HEK293 (cell line): ENCODE data around the gene KCNK15.

Source experiments
- CTCF ChIA-PET: fragments of 350-600 bp; formaldehyde crosslinking; extraction: SDS; loops from one replicate; lab custom pipeline; 2021; ENCODE audit warnings: antibody characterized with exemption; lab: Yijun Ruan, JAX
- POLR2A ChIA-PET: fragments of 300-600 bp; formaldehyde crosslinking; extraction: SDS; loops from one replicate; lab custom pipeline; 2020; ENCODE audit warnings: antibody characterized with exemption, inconsistent platforms; lab: Yijun Ruan, JAX
- H3K27ac ChIP-seq: fragments of 200-500 bp; sonication (Bioruptor generic); 2 replicates; pipeline ENCODE4 v1.5.1; 2014; ENCODE audit warnings: low read depth, low read length, control low read depth, inconsistent platforms; ENCODE audit errors: extremely low read depth
- H3K36me3 ChIP-seq, 2 experiments: fragments of 200-500 bp in 1 of 2; sonication (Bioruptor generic) in 1 of 2; 1 replicate in 1 of 2; 2 replicates in 1 of 2; pipeline ENCODE4 v1.5.1; 2014 to 2017; ENCODE audit warnings: inconsistent platforms in 2 of 2, low read length in 2 of 2; ENCODE audit not compliant: control insufficient read depth in 2 of 2, insufficient read depth in 1 of 2
- H3K4me1 ChIP-seq: fragments of 200-500 bp; sonication (Bioruptor generic); 2 replicates; pipeline ENCODE4 v1.5.1; 2014; ENCODE audit warnings: mild to moderate bottlenecking, low read length, inconsistent platforms; ENCODE audit not compliant: control insufficient read depth, insufficient read depth
- H3K4me3 ChIP-seq: 2 replicates; pipeline ENCODE4 v1.5.1; 2011; ENCODE audit warnings: low read depth, mild to moderate bottlenecking, control low read depth, low read length, moderate library complexity
- H3K9me3 ChIP-seq: fragments of 200-500 bp; sonication (Bioruptor generic); 2 replicates; pipeline ENCODE4 v1.5.1; 2014; ENCODE audit warnings: low read depth, low read length, inconsistent platforms; ENCODE audit not compliant: control insufficient read depth, insufficient read depth
- KLF7 ChIP-seq: fragments of 450-650 bp; formaldehyde crosslinking; IDR thresholded peaks from 2 replicates; pipeline ENCODE4 v1.5.1; 2016; ENCODE audit warnings: missing biosample characterization, missing genetic modification characterization, borderline replicate concordance
- PRDM1 ChIP-seq: fragments of 450-650 bp; formaldehyde crosslinking; IDR thresholded peaks from 2 replicates; pipeline ENCODE4; 2016; ENCODE audit warnings: missing biosample characterization, missing genetic modification characterization
- PRDM10 ChIP-seq: fragments of 450-650 bp; formaldehyde crosslinking; IDR thresholded peaks from 2 replicates; pipeline ENCODE4 v1.5.1; 2016; ENCODE audit warnings: missing biosample characterization, missing genetic modification characterization
- SETDB1 ChIP-seq: IDR thresholded peaks from one replicate; pipeline ENCODE4 v1.6.1; 2017; ENCODE audit warnings: mild to moderate bottlenecking, low read length, moderate library complexity, mixed read lengths; ENCODE audit not compliant: insufficient read length
- ZNF280C ChIP-seq: fragments of 450-650 bp; formaldehyde crosslinking; IDR thresholded peaks from 2 replicates; pipeline ENCODE4 v1.5.1; 2016; ENCODE audit warnings: missing biosample characterization, missing genetic modification characterization
- ZNF311 ChIP-seq: fragments of 450-650 bp; formaldehyde crosslinking; IDR thresholded peaks from 2 replicates; pipeline ENCODE4 v1.5.1; 2017; ENCODE audit warnings: missing biosample characterization, missing genetic modification characterization, borderline replicate concordance
- ZNF558 ChIP-seq: fragments of 450-650 bp; formaldehyde crosslinking; IDR thresholded peaks from 2 replicates; pipeline ENCODE4 v1.5.1; 2016; ENCODE audit warnings: missing biosample characterization, missing genetic modification characterization
- ZNF600 ChIP-seq: fragments of 450-650 bp; formaldehyde crosslinking; IDR thresholded peaks from 2 replicates; pipeline ENCODE4 v1.5.1; 2016; ENCODE audit warnings: missing biosample characterization, missing genetic modification characterization
- ZNF624 ChIP-seq: fragments of 450-650 bp; formaldehyde crosslinking; IDR thresholded peaks from 2 replicates; pipeline ENCODE4 v1.5.1; 2017; ENCODE audit warnings: missing biosample characterization, missing genetic modification characterization
- ZNF629 ChIP-seq: fragments of 450-650 bp; formaldehyde crosslinking; IDR thresholded peaks from 2 replicates; pipeline ENCODE4 v1.5.1; 2017; ENCODE audit warnings: missing biosample characterization, missing genetic modification characterization
- ZNF677 ChIP-seq: fragments of 450-650 bp; IDR thresholded peaks from 2 replicates; pipeline ENCODE4 v1.5.0; 2018; ENCODE audit warnings: missing biosample characterization, mild to moderate bottlenecking, missing genetic modification characterization, moderate library complexity
- ZNF768 ChIP-seq: fragments of 450-650 bp; formaldehyde crosslinking; IDR thresholded peaks from 2 replicates; pipeline ENCODE4 v1.5.1; 2018; ENCODE audit warnings: missing biosample characterization, mild to moderate bottlenecking, missing genetic modification characterization
- ZNF785 ChIP-seq: fragments of 450-650 bp; formaldehyde crosslinking; IDR thresholded peaks from 2 replicates; pipeline ENCODE4 v1.5.1; 2016; ENCODE audit warnings: missing biosample characterization, missing genetic modification characterization
- TF ChIP-seq, protein P1 (sequence below): fragments of 450-650 bp; formaldehyde crosslinking; IDR thresholded peaks from 2 replicates; pipeline ENCODE4 v1.5.1; 2016; ENCODE audit warnings: missing biosample characterization, missing genetic modification characterization
- TF ChIP-seq, protein P2 (sequence below): fragments of 450-650 bp; formaldehyde crosslinking; IDR thresholded peaks from 2 replicates; pipeline ENCODE4 v1.5.1; 2016; ENCODE audit warnings: missing biosample characterization, missing genetic modification characterization

The KCNK15 gene

DNA sequence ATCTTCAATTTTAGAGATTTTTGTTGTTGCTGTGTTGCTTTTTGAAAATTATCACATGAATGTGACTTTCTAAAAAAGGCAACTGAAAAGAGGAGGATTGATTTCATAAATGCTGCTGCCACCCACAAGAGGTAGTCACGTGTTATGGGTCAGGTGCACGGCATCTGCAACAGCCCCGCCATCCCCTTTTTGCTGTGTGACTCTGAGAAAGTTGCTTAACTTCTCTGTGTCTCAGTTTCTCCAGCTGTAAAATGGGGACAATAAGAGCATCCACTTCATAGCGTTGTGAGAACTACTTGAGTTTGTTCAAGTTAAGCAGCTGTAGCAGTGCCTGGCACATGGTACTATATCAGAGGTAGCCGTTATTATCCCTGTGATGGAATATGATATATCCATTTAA is 19.8 kb upstream of the KCNK15 start:
- ChIA-PET CTCF (interaction anchor here (1.1 kb wide), 1 partner anchor 22 kb away, joined by 4 read pairs; no protein-coding TSS in a partner anchor), POLR2A (no interaction called here)
- Histone ChIP-seq H3K4me3 (no peak overlapping the region), H3K4me1 (peaks cover 9% of the 10 kb centered on the region), H3K36me3 (no peaks in the 10 kb centered on the region), H3K9me3 (no peaks in the 10 kb centered on the region), H3K27ac (no peak overlapping the region)
- no peak for TF ChIP-seq PRDM1 (tag by site-specific recombination)
- TF ChIP-seq KLF7 (tag by site-specific recombination), result no peak
- TF ChIP-seq, protein P1, sequence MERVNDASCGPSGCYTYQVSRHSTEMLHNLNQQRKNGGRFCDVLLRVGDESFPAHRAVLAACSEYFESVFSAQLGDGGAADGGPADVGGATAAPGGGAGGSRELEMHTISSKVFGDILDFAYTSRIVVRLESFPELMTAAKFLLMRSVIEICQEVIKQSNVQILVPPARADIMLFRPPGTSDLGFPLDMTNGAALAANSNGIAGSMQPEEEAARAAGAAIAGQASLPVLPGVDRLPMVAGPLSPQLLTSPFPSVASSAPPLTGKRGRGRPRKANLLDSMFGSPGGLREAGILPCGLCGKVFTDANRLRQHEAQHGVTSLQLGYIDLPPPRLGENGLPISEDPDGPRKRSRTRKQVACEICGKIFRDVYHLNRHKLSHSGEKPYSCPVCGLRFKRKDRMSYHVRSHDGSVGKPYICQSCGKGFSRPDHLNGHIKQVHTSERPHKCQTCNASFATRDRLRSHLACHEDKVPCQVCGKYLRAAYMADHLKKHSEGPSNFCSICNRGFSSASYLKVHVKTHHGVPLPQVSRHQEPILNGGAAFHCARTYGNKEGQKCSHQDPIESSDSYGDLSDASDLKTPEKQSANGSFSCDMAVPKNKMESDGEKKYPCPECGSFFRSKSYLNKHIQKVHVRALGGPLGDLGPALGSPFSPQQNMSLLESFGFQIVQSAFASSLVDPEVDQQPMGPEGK (tag by site-specific recombination), result no peak
- no peak for TF ChIP-seq ZNF311 (tag by site-specific recombination)
- no peak; the same call in 1 of the 2 replicates for TF ChIP-seq ZNF768
- TF ChIP-seq ZNF558, result no peak
- no peak for TF ChIP-seq ZNF624 (tag by site-specific recombination)

- Histone ChIP-seq H3K36me3 (no peaks in the 10 kb centered on the region), H3K9me3 (no peaks in the 10 kb centered on the region), H3K4me3 (no peak overlapping the region), H3K27ac (no peak overlapping the region), H3K4me1 (peaks cover 7% of the 10 kb centered on the region)
- ChIA-PET POLR2A (interaction anchor here (0.6 kb wide), 1 partner anchor 342 kb away, joined by 3 read pairs; no protein-coding TSS in a partner anchor), CTCF (interaction anchor here (0.7 to 0.8 kb wide), 2 partner anchors 9 to 42 kb away, joined by 3 to 5 read pairs; no protein-coding TSS in a partner anchor)
- TF ChIP-seq ZNF600 (no peak), ZNF629 (tag by site-specific recombination) (no peak), PRDM10 (tag by site-specific recombination) (no peak), SETDB1 (no peak), ZNF785 (no peak), ZNF677 (tag by site-specific recombination) (no peak), ZNF280C (tag by site-specific recombination) (no peak)
- TF ChIP-seq, protein P2, sequence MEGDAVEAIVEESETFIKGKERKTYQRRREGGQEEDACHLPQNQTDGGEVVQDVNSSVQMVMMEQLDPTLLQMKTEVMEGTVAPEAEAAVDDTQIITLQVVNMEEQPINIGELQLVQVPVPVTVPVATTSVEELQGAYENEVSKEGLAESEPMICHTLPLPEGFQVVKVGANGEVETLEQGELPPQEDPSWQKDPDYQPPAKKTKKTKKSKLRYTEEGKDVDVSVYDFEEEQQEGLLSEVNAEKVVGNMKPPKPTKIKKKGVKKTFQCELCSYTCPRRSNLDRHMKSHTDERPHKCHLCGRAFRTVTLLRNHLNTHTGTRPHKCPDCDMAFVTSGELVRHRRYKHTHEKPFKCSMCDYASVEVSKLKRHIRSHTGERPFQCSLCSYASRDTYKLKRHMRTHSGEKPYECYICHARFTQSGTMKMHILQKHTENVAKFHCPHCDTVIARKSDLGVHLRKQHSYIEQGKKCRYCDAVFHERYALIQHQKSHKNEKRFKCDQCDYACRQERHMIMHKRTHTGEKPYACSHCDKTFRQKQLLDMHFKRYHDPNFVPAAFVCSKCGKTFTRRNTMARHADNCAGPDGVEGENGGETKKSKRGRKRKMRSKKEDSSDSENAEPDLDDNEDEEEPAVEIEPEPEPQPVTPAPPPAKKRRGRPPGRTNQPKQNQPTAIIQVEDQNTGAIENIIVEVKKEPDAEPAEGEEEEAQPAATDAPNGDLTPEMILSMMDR, result 0 out of 2 replicates have a peak, but pooled peaks have one; percentile 16
Observed at GRCh38 chr20:44727039-44727438, 18.6 kb upstream of the KCNK15 start.
